ENCODE measurements around the gene FKBP7. TPM values are rescaled to one million over a fixed set of nuclear protein-coding genes. Genes with fewer than 3 reads are reported as not detected.

The FKBP7 gene
- total and polyA plus RNA-seq, 2 of the 13 experiments (the other 11 are each of a cell fraction or from before 2014, with no cell fraction given) = 12.4 to 14.8 TPM

GRCh38 chr2:178510384-178510783 lies 32.0 kb upstream of the FKBP7 start:
- WGBS (ENCODE audit: low lambda C conversion rate) = 93% methylated on average over 6 of the region's 6 CpGs
- ChIA-PET CTCF (ENCODE audit: low intra/inter-chr PET ratio, low total read pairs) (no interaction called here), POLR2A (no interaction called here)
- H3K9me3 ChIP-seq (ENCODE audit: low read length) = no peaks in the 10 kb centered on the region
- H3K4me1 ChIP-seq (ENCODE audit: insufficient read depth, low read length) = peaks cover 9% of the 10 kb centered on the region
- in situ Hi-C loops (cut with HindIII; ENCODE audit: extremely low pct_ligation_motif_present, low pct_unique_long_range_greater_than_20kb) = no loop called here
- no peak overlapping the region for H3K9ac ChIP-seq (ENCODE audit: insufficient read depth, low read depth, low read length)
- H3K4me2 ChIP-seq (ENCODE audit: low read depth, low read length) = no peak overlapping the region
- intact Hi-C loops (cut with micrococcal nuclease; ENCODE audit: unreplicated experiment) = no loop called here
- FAIRE-seq (no peak), ATAC-seq (no peak), DNase-seq (ENCODE audit: low spot score) (no peak)
- H3K4me3 ChIP-seq (replicated peaks in 1 of 3; ENCODE audit: insufficient read depth in 1 of 3, low read depth in 2 of 3, low read length in 3 of 3) = no peak overlapping the region
- no peak overlapping the region for H3K27ac ChIP-seq (ENCODE audit: extremely low read length, insufficient read depth, low read length)
- H3K27me3 ChIP-seq (ENCODE audit: control insufficient read depth in 1 of 2, insufficient read depth in 2 of 2, low read length in 2 of 2) = no peaks in the 10 kb centered on the region
- H3K79me2 ChIP-seq (ENCODE audit: insufficient read depth, low read length) = no peaks in the 10 kb centered on the region
- H2AFZ ChIP-seq (ENCODE audit: low read length) = no peak overlapping the region
- BruUV-seq (replicated peaks) = no TSS peak
- no peak for TF ChIP-seq ONECUT2 (CRISPR knock-in tag; IDR thresholded peaks at IDR 0.05)
- no peak for TF ChIP-seq ZBTB44 (CRISPR knock-in tag; IDR thresholded peaks at IDR 0.05)
- no peak for TF ChIP-seq TCF7 (IDR thresholded peaks at IDR 0.05; ENCODE audit: low read depth)
- TF ChIP-seq ZFP41 (CRISPR knock-in tag; IDR thresholded peaks at IDR 0.05; ENCODE audit: borderline replicate concordance) = no peak
- no peak for TF ChIP-seq NCOR1 (IDR thresholded peaks at IDR 0.05; ENCODE audit: borderline replicate concordance, low read length)
- TF ChIP-seq ZNF770 (CRISPR knock-in tag; IDR thresholded peaks at IDR 0.05) = no peak
- TF ChIP-seq ZNF564 (CRISPR knock-in tag; IDR thresholded peaks at IDR 0.05) = no peak
- no peak for TF ChIP-seq THYN1 (CRISPR knock-in tag; IDR thresholded peaks at IDR 0.05; ENCODE audit: borderline replicate concordance, low read depth)
- no peak for TF ChIP-seq BRD4 (CRISPR knock-in tag; IDR thresholded peaks at IDR 0.05)
- no peak for TF ChIP-seq NFATC3 (CRISPR knock-in tag; IDR thresholded peaks at IDR 0.05)
- no peak for TF ChIP-seq U2AF2 (IDR thresholded peaks at IDR 0.05; ENCODE audit: low read depth, low read length)
- H3K36me3 ChIP-seq (replicated peaks in 1 of 2; ENCODE audit: control insufficient read depth in 1 of 2, insufficient read depth in 2 of 2, low read length in 2 of 2) = peaks cover 5 to 13% of the 10 kb centered on the region in 2 experiments; a peak in 4 of 5 replicates
- H4K20me1 ChIP-seq (ENCODE audit: insufficient read depth, low read length) = no peaks in the 10 kb centered on the region
